GM13976 (cell line): ENCODE results near the gene SIT1.

Experiments used
- DNase-seq: peaks from one replicate; pipeline ENCODE4 v3.0.0; 2012; ENCODE audit warnings: low spot score
- in situ Hi-C: fragments of 300-500 bp; cut with MboI; formaldehyde crosslinking; loops from one replicate; pipeline ENCODE4 v1.12.0; 2022; ENCODE audit warnings: low sequenced_read_pairs, mixed read lengths, inconsistent platforms; ENCODE audit not compliant: unreplicated experiment
- TF ChIP-seq, protein P1 (sequence below): IDR thresholded peaks from 2 replicates; pipeline ENCODE4 v1.5.1; 2012; ENCODE audit warnings: borderline replicate concordance, mild to moderate bottlenecking; ENCODE audit not compliant: insufficient read depth; ENCODE audit errors: extremely low read depth, missing control alignments, control extremely low read depth

Gene SIT1

DNA sequence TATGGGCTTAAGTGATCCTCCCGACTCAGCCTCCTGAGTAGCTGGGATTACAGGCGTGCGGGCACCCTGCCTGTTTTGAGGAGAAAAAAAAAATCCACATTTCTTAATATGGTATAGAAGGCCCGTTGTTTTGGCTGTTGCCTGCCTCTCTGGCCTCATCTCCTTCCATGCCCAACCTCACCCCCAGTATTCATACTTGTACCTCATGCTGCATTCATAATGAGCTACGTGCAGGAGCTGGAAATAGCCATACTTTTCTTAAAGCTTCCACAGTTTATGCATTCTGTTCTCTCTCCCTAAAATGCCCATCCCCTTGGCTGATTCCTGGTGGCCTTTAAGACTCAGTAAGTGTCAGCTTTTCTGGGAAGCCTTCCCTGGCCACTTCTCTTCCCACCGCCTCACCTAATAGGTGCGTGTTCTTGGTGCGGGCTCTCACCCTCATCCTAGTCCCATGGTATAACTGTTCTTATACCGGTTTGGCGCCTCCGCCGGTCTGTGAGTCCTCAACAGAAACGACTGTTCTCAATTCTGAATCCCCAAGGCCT, 41.1 kb upstream of the SIT1 start:
- in situ Hi-C loops: no loop called here
- TF ChIP-seq, protein P1, sequence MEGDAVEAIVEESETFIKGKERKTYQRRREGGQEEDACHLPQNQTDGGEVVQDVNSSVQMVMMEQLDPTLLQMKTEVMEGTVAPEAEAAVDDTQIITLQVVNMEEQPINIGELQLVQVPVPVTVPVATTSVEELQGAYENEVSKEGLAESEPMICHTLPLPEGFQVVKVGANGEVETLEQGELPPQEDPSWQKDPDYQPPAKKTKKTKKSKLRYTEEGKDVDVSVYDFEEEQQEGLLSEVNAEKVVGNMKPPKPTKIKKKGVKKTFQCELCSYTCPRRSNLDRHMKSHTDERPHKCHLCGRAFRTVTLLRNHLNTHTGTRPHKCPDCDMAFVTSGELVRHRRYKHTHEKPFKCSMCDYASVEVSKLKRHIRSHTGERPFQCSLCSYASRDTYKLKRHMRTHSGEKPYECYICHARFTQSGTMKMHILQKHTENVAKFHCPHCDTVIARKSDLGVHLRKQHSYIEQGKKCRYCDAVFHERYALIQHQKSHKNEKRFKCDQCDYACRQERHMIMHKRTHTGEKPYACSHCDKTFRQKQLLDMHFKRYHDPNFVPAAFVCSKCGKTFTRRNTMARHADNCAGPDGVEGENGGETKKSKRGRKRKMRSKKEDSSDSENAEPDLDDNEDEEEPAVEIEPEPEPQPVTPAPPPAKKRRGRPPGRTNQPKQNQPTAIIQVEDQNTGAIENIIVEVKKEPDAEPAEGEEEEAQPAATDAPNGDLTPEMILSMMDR: no peak
- DNase-seq: no peak

DNA sequence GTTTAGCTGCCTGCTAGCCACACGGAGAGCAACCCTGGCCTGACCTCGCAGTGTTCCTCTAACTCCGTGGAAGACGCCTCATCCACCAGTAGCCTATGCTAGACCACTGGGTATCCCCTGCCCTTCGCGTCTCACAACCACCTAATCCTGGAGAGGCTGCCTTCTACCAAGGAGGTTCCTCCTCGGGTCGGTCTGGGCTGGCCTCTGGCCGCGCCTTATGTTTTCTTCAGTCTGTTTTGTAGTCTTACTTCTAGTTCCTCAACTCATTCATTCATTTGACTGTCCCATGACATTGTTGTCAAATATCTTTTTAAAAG, 40.6 kb upstream of the SIT1 start:
- no peak for DNase-seq

DNA sequence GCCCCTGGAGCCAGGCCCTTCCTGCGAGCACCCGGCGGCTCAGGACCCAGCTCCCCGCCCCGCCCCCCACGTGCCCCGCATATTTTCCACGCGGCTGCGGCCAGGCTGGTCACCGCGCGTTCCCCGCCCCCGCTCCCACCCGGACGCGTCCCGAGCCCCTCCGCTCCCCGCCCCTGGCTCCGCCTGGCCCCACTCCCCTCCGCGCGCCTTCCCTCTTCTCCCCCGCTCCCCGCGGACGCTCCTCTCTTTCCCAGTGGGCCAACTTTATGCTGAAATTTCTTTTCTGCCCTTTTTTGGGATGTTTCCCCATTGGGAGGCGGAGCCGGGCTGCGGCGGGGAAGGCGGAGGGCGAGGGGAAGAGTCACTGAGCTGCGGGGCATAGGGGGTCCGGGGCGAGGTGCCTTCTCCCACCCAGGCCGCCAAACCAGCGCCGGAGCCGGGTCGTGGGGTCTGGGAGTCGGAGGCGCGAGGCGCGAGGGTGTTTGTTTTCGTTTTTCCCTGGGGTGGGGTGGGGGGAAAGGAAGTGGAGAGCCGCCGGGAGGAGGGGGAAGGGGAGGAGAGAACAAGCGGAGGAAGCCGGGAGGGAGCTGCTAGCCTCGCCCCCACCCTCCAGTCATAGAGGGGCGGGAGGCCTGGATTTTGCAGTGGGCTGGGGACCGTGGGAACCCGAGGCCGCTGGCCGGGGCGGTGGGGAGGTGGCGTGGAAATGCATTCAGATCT, 40.0 kb upstream of the SIT1 start:
- peak; percentile 71 for DNase-seq
- TF ChIP-seq, protein P1: no peak
- in situ Hi-C loops: no loop called here

More for the DNA sequence above, 40.6 kb upstream of the SIT1 start:
- in situ Hi-C loops: no loop called here
- TF ChIP-seq, protein P1: no peak

DNA sequence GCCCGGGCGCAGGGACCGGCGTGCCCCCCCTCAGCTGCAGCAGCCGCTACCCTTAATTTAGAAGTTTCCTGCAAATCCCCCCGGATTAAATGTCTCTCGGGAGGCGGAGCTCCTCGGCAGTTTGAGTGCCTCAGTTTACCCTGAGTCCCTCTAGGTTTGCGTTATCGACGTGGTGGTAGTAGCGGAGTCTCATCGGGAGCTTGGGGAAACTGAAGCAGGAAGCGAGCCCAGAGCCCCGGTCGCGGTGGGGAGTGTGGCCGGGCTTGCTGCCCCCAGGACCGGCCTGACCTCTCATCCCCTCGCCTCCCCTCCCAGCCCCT, 39.5 kb upstream of the SIT1 start:
- DNase-seq: no peak
- TF ChIP-seq, protein P1: no peak
- in situ Hi-C loops: no loop called here

DNA sequence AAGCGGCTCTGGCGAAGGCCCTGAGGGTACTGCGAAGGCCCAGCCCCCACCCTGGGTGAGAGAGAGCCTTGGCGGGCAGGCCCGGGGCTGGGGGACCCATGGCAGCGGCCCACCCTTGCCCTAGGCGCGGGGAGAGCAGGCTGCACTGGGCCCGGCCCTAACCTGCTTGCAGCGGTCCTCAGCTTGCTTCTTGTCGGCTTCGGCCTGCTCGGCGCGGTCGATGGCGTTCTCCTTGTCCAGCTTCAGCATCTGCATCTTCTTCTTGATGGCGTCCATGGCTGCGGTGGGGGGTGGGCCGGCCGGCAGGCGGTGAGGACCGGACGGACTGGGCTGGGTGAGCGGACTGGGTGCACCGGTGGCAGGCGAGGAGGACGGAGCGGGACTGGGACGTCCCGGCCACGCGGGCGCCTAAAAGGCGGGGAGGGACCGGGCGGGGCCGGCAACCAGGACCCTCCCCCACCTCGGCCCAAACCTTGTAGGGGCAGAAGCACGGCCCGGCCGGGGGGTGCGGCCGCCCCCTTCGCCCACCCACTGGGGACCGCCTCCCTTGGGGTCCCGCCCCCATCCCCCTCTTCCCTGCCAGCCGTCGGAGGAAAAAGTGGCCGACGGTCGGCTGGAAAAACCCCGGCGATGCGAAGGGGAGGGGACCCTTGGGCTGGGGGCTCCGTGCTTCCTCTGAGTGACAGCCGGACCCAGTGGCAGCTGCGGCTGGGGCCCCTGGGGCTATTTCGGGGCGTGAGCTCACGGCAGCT, 39.0 kb upstream of the SIT1 start, which contains the start of gene TPM2:
TSS of gene TPM2 (minus strand) at position 384 of the 752 bp plus-strand sequence. CDS start at position 276, 108 bp downstream.
- in situ Hi-C loops: no loop called here
- DNase-seq: peak; percentile 69
- TF ChIP-seq, protein P1: no peak

DNA sequence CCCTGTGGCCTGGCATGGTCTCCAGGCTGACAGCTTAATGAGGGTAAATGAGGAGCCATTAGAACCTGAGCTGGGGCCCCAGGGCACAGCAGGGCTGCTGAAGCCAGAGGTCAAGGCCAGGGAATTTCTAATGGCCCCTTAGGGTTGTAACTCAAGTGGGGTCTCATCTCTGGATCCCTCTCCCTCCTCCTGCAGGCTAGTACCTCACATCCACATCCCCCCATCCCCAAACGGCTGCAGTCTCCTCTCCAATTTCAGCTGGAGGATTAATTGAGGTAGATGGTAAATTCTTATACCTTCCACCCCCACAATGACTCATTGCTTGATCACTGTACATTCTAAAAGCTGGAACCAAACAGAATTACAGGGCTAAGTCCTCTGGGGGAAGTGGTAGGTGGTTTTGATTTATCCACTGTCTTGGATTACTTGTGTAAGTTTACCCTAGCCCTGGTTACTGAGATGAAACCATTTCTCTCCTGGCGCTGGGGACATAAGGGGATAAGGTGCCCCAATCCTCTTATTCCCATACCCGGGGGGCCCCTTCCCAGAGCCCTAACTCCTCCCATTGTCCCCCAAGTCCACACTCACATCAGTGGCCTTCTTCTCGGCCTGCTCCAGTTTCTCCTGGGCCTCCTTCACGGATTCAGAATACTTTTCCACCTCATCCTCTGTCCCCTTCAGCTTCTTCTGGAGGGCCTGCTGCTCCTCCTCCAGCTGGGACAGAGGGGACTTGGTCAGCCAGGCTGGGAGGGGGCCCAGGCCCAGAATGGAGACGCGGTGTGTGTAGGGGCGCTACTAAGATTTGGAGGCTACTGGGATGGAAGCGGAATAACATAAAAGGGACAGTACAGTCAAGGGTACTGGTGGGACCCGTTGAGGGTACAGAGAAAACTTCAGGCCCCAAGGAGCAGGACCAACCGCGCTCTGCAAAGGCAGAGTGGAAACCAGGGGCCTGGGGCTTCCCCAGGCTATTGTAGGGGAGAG, 38.1 kb upstream of the SIT1 start:
- no peak for DNase-seq
- TF ChIP-seq, protein P1: no peak
- in situ Hi-C loops: no loop called here
